ENCODE measurements around the gene TWF2.

DNA sequence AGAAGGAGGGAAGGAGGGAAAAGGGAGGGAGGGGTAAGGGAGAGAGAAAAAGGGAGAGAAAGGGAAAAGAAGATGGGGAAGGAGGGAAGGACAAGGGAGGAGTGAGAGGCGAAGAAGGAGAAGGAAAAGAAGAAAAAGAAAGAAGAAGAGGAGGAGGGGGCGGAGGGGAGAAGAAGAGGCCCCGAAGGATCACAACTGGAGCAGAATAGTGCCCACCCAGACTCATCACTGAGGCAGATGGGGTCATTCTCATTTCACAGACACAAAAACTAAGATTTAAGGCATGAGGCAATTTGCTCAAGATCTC, 43.7 kb downstream of the TWF2 start:
- TF ChIP-seq, protein P1, sequence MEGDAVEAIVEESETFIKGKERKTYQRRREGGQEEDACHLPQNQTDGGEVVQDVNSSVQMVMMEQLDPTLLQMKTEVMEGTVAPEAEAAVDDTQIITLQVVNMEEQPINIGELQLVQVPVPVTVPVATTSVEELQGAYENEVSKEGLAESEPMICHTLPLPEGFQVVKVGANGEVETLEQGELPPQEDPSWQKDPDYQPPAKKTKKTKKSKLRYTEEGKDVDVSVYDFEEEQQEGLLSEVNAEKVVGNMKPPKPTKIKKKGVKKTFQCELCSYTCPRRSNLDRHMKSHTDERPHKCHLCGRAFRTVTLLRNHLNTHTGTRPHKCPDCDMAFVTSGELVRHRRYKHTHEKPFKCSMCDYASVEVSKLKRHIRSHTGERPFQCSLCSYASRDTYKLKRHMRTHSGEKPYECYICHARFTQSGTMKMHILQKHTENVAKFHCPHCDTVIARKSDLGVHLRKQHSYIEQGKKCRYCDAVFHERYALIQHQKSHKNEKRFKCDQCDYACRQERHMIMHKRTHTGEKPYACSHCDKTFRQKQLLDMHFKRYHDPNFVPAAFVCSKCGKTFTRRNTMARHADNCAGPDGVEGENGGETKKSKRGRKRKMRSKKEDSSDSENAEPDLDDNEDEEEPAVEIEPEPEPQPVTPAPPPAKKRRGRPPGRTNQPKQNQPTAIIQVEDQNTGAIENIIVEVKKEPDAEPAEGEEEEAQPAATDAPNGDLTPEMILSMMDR (IDR thresholded peaks at IDR 0.05; ENCODE audit: low read length): no peak
- no peak for TF ChIP-seq EZH2 (IDR thresholded peaks at IDR 0.05; ENCODE audit: borderline replicate concordance, low read length)

Data from OCI-LY1 (cell line).